ENCODE measurements around the gene TMEM62.
A peak's percentile ranks its signal among the peaks of the same experiment; 100 is the strongest.

The TMEM62 gene

DNA sequence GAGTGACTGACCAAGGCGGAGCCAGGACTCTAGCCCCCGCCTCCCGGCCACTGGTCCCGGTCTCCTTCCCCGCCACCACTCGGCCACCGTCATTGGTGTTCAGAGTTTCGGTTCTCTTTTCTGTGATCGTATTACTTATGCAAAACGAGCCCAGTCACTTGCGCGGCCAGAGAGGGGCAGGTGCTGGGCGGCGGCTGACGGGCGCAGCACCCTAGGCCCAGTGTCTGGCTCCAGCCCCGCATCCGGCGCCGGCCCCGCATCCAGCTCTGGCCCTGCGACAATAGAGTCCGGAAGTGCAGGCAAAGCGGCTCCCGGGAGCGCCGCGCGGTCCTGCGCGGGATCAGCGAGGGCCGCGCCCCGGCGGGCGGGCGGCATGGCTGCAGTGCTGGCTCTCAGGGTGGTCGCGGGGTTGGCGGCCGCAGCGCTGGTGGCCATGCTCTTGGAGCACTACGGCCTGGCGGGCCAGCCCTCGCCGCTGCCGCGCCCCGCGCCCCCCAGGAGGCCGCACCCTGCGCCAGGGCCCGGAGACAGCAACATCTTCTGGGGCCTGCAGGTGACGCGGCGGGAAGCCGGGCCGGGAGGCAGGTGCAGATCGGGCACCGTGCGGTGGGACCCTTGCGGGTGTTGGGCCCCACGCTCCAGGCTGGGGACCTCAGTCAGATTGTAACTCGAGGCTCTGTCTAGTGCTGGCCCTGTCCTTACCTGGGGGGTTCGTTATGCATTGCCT is at the start of gene TMEM62:
Gene TMEM62 (plus strand): TSS at position 157 of the 727 bp plus-strand sequence. CDS start 217 bp downstream, at position 374.
- peak; percentile 83 for DNase-seq

DNA sequence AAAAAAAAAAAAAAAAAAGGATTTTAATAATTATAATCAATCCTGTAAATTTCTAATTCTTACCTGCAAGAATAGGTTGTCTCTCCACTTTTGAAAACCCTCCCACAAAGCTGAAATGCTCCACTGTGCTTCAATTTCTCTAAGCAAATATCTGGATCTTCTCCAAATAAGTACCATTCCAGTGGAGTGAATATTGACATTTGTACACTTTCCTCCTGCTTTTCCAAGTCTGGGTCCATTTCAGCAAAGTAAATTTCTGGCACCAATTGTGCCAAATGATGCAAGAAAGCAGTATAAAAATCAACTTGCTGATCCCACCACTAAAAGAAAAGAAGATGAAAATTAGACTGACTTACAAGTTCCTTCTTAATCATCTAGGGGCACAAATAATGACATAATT is 47.5 kb upstream of the TMEM62 start:
- DNase-seq: no peak

DNA sequence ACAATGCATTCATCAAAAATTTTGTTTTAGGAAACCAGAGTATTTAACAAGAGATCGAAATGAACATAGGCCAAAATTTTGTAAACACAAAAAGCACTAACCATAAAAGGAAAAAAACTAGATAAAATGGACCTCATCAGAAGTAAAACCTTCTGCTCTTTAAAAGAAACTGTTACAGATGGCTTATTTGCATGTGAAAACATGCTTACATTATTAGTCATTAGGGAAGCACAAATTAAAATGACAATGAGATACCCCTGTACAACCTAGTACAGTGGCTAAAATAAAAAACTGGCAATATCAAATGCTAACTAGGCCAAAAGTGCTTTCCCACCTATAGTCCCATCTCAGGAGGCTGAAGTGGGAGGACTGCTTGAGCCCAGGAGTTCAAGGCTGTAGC is 46.8 kb upstream of the TMEM62 start:
- DNase-seq: no peak

DNA sequence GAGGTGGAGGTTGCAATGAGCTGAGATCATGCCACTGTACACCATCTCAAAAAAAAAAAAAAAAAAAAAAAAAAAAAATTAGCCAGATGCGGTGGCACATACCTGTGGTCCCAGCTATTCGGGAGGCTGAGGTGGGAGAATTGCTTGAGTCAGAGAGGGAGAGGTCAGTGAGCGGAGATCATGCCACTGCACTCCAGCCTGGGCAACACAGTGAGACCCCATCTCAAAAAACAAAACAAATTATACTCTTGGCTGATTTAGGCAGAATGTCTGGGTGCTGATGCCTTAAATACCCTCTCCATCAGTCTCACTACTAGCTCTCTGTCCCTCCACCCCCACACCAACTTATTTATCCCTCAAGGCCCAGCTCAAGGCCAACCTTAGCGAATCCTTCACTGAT is 41.5 kb upstream of the TMEM62 start:
- no peak for DNase-seq

DNA sequence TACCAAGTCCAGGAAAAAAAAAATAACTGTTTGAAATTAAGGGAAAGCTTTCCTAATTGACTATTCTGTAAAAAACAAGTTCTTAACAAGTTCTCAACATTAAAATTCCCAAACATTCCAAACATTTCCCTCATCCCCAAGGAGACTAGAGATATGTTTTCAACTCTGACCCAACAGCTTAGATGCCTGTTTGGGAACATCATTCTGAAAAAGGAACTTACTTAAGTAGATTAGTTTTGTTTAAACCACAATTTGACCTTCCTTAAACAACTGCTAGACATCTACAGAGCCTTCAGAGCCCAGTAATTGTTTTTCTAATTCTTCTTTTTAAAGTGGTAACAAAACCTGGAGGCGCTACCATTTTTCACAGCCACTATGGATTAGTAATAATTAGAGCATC is 40.4 kb upstream of the TMEM62 start:
- DNase-seq: peak; percentile 90

DNA sequence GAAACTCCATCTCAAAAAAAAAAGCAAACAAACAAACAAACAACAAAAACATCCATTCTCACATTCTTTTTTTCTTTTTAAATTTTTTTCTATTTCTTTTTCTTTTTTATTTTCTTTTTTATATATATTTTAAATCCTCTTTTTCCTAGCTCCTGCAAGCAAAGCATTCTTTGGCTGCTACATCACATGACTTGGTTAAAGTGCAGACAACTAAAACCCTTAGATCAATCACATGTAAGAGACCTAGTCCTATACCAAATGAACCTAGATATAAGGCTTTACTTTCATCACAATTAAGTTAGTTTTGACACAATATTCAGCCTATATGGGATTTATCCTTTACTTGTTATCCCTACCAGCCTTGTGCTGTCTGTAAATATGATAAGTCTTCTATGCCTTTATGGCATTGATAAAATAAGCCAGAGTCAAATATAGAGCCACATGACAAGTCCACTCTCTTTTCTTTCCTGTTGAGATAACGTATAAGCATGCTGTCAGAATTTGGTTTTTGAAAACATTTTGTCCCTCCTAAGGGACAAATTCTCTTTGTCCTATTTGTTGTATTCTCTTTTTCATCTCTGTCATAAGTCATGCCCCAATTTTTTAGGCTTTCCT is 38.9 kb upstream of the TMEM62 start:
- DNase-seq: no peak

DNA sequence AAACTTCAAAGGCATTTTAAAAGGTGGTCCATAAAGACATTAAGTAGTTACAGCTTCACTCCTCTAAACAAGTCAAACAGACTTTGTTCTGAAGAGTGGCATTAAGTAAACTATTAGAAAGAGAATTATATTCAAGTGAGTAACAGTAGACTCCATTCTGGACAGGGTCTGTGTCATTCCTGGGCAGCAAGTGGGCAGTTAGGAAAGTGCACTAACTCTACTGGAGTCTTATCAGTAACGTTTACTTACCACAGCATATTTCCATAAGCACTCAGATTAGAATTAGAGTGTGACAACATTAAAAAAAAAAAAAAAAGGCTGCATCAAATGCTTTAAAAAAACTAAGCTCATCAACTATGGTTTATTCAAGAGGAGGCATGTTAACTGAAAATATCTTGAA is 38.1 kb upstream of the TMEM62 start:
- no peak for DNase-seq

DNA sequence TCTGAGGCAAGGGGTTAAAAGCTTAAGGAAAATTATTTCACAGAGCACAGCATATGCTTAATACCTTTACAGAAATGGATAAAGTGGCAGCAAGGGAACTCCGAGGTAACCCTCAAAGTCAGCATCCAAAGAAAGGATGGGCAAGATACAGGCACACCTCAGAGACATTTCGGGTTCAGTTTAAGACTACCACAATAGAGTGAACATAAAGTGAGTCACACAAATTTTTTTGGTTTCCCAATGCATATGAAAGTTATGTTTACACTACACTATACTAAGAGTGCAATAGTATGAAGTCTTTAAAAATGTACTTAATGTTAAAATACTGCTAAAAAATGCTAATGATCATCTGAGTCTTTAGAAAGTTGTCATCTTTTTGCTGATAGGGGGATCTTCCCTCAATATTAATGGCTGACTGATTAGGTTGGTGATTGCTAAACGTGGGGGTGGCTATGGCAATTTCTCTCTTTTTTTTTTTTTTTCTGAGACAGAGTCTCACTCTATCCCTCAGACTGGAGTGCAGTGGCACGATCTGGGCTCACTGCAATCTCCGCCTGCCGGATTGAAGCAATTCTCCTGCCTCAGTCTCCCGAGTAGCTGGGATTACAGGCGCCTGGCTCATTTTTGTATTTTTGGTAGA is 37.6 kb upstream of the TMEM62 start:
- no peak for DNase-seq

DNA sequence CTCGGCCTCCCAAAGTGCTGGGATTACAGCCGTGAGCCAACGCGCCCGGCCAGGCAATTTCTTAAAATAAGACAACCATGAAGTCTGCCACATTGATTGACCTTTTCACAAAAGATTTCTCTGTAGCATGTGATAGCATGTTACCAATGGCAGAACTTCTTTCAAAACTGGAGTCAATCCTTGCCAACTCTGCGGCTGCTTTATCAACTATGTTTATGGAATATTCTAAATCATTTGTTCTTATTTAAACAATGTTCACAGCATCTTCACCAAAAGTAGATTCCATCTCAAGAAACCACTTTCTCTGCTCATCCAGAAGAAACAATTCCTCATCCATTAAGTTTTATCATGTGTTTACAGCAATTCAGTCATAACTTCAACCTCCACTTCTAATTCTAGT is 37.0 kb upstream of the TMEM62 start:
- DNase-seq: no peak

DNA sequence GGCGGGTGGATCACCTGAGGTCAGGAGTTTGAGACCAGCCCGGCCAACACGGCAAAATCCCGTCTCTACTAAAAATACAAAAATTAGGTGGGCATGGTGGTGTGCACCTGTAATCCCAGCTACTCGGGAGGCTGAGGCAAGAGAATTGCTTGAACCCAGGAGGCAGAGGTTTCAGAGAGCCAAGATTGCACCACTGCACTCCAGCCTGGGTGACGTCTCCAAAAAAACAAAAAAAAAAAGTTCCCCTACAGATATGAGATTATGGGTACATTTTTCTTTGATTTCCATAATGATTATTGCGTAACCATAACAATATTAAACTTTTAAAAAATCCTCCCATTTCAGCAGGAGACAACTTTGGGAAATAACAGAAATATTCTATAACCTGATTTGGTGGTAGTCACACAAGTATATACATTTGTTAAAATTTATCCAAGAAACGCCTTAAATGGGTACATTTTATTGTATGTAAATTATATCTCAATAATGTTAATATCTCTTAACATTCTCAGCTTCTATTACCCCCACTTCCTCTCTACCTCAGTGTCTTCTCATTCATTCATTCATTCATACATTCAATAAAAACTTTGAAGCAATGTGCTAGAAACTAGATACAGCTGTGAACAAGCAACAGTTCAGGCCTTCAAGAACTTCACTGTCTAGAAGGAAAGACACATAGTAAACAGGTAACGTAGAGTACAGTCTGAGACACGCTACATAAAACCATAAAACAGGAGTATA is 34.1 kb upstream of the TMEM62 start:
- DNase-seq: no peak

DNA sequence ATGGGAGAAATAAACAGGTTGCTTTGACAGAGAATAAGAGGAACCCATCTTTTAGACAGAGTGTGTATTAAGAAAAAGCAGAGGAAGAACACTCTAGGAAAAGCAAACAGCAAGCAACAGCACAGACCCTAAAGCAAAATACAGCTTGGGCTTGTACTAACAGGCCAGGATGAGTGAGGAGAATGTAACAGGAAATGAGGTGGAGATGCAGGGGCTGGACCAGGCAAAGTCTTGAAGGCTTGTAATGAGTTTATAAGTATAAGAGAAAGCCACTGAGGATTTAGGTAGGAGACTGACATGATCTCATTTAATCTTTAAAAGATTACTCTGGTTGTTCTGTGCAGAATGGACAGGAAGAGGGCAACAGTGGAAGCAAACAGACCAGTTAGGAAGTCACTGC is 32.4 kb upstream of the TMEM62 start:
- no peak for DNase-seq

DNA sequence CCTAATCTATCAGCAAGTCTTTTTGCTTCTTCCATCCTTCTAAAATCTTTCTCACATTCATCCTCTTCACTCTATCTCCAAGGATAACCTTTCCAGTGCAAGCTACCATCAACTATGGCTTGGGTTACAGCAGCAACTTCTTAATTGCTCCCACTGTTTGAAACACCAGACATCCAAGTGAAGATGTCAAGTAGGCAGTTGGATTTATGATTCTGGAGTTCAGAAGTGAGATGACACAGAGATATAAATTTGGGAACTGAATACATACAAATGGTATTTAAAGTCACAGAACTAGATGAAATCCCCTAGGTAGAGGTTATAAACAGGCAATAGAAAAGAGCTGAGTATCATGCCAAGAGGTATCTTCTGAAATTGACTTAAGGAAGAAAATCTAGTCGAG is 31.2 kb upstream of the TMEM62 start:
- no peak for DNase-seq

DNA sequence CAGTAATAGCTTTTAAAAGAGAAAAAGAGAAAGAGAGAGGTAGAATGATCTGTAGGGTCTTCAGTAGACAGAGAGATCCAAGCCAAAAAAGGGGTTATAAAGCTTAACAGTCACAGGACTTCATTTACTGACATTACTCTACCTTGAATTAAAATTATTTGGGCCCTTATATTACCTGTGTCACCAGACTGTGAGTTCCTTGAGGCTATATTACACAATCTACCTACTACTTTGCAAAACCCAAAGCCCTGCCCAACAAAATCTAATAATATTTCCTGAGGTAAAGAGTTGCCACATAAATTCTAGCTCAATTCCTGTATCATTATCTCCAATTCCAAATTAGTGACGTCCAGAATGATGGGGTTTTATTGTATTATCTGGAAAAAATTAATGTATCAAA is 29.5 kb upstream of the TMEM62 start:
- DNase-seq: no peak

DNA sequence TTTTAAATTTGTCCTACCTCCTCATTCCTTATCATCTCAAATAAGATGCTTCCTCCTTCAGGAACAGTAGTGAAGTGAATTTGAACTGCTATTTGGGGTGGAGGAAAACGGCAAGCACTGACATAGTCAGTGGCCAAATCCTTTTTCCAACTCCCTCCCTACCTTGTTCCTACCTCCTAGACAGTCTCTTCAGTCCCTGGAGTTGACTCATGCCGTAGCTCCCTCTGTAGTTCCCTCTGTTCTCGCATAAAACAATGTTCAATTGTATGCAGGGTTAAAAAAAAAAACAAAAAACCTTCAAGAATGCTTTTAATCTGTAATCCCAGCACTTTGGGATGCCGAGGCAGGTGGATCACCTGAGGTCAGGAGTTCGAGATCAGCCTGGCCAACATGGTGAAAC is 29.0 kb upstream of the TMEM62 start:
- DNase-seq: no peak

DNA sequence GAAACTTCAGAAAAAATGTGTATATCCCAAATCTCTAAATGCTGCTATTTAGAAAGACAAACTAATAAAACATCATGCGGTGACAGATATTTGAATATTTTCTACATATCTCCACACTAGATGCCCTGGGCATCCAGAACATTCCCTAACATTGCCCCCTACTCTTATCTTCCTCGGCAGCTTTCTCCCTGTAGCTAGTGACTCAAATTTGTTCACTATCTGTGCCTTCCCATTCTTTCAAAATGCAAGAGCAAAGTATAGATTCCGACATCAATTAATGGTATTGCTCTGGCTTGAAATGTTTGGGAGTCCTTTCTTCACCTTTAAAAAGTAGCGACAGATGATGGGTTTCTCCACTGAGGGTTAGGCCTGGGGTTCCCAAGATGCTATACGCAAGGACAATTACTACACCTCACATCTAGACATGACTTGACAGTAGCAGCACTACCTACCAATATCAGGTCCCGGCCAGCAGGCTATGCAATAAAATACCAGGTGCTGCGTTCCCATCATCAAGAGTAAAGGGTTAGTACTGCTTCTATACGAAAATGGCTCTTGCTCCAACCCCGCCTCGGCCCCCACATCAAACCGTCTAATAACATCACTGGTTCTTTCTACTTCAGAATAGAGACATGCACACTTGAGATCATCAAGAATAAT is 28.2 kb upstream of the TMEM62 start:
- no peak for DNase-seq

DNA sequence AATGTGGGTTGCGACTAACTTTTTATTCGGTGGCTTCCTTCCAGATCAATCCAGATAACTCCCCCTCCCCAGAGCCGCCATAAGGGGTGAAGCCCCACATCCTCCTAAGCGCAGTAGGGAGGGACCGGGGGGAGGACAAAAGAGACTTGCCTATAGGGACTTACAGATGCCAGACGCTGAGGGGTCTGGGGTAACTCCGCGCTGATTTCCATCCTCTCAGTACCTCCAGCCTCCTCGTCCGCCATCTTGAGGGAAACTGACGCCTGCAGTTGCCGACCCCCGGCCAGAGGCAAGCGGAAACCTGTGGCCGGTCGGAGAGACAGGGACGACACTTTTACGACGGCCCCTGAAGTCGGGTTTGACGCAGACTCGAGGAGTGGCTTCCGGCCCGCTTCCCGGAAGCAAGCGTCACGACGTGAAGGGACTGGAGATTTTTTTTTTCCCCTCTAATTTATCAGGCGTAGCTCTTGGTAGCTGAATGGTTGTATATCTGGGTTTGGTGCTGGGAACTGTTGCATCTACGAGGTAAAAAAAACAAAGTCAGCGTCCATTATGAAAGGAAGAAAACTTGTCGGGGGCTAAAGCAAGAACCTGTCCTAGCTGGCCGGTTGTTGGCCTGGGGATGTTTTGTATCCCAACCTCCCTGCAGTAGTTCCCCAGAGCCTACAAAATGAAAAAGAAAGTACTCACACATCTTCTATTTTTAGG is 27.5 kb upstream of the TMEM62 start, which contains the start of gene UBR1:
Gene UBR1 (minus strand): TSS at position 261 of the 708 bp plus-strand sequence. CDS start 16 bp downstream, at position 245.
- DNase-seq: peak; percentile 83

DNA sequence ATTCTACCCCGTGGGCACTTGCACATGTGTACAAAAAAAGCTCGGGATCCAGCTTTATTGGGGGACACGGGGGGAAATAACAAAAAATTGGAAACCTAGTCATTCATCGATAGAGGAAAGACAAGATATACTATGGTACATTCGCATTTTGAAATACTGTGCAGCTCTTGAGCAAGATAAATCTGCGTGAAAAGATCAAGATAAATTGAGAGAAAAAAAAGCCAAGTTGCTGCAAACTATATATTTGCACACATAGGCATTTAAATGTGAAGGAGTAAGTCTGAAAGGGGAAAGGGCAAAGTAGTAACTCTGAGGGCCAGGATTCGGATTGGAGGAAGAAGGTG is 26.9 kb upstream of the TMEM62 start:
- DNase-seq: no peak

DNA sequence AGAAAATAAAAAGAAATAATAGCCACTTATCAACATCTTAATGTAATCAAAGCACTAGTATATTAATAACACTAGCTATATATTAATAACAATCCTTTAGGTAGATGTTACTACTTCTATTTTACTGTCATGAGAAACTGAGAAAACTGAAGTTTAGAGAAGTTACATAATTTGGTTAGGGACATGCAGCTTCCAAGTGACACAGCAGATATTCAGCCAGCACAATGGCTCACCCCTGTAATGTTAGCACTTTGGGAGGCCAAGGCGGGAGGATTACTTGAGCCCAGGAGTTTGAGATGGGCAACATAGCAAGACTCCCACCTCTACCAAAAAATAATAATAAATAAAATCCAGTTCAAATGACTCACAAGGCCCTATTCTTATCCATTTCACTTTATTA is 25.6 kb upstream of the TMEM62 start:
- peak; percentile 29 for DNase-seq

DNA sequence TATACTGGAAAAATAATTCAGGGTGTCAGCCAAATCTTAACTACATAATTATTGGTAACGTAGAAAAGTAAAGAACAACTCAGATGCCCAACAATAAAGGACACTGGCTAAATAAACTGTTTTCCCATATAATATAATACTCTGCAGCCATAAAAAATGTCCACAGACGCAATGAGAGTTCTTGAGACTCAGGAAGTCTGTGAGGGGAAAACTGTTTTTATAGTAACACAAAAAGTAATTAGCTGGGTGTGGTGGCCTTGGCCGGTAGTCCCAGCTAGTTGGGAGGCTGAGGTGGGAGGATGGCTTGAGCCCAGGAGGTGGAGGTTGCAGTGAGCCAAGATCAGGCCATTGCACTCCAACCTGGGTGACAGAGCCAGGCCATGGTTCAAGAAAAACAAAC is 22.0 kb upstream of the TMEM62 start:
- no peak for DNase-seq

DNA sequence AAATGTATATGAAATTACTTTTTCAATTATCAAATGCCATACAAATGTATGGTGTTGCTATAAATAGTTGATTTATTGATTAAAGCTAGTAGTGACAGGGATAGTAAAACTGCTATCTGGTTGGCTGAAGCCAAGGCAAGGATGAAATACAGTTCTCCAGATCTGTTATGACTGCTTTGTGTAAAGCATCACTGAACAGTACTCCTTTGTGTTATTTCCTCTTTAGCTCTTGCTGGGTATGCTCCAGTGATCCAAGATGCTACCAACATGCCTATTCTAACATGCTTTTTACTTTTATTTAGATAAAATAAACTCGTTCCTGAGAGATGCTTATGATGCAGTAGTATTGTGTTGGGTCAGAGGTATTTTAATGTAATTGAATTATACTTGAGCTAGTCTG is 15.1 kb upstream of the TMEM62 start:
- DNase-seq: no peak

DNA sequence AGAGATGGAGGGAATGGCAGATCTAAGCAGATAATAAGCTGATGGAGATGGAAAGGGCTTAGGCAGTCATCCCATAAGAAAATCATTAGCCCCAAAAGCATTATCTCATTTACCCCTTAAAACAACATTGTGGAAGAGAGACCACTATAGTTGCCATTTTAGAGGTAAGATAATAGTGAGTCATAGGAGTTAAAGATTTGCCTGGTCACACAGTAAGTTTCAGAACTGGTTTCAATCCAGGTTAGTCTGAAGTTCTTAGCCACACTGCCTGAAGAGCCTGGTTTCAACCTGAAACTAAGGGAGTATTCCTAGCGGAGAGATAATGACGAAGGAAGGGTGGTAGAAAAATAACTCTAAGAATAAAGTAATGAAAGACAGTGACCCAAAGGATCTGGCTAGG is 14.6 kb upstream of the TMEM62 start:
- no peak for DNase-seq

DNA sequence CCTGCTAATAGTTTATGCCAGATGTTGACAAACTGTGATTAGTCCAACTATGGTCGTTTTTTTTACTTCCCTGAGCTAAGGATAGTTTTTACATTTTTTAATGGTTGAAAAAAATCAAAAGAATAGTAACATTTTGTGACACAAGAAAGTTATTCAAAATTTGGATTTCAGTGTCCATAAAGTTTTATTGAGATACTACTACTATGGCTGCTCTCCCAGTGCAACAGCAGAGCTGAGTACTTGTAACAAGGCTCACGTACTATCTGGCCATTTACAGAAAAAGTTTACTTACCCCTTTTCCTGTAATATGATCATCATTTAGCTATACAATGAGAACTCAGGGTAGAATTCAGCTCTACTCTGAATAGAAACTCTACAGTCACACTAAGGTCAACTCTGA is 11.5 kb upstream of the TMEM62 start:
- no peak for DNase-seq

Measured in MV-4-11 (cell line).